H1 (cell line): ENCODE data around the gene LENG1. TPM values are rescaled to one million over a fixed set of nuclear protein-coding genes. Genes with fewer than 3 reads are reported as not detected.
A peak's percentile ranks its signal among the peaks of the same experiment; 100 is the strongest.

ENCODE experiments used
- CTCF ChIA-PET: fragments of 300-600 bp; sonication (Branson Sonifier 250); formaldehyde crosslinking; loops from one replicate; lab custom pipeline; 2021; ENCODE audit not compliant: partially characterized antibody; lab: Charles Lee
- POLR2A ChIA-PET: fragments of 300-600 bp; sonication (Branson Sonifier 250); formaldehyde crosslinking; loops from one replicate; lab custom pipeline; 2021; ENCODE audit warnings: inconsistent platforms; ENCODE audit not compliant: partially characterized antibody; lab: Charles Lee
- DNase-seq, 2 experiments: peaks; one replicate each; pipeline versions ENCODE4 v3.0.0 to v3.0.0-alpha.2; 2010 to 2022; ENCODE audit warnings: low spot score in 2 of 2, low read depth in 1 of 2, mixed read lengths in 1 of 2
- FAIRE-seq: peaks from 2 replicates; lab custom pipeline; 2011; peaks lifted over from hg19 to GRCh38; lab: Jason Lieb, UNC
- H2AFZ ChIP-seq: 2 replicates; pipeline ENCODE4 v1.8.1; 2012; ENCODE audit warnings: low read length, inconsistent platforms
- H2AK5ac ChIP-seq: 2 replicates; pipeline ENCODE4 v1.6.1; 2013; ENCODE audit warnings: low read depth, low read length
- H2BK120ac ChIP-seq: replicated peaks from 2 replicates; pipeline ENCODE3; 2013; ENCODE audit warnings: low read depth, low read length, inconsistent platforms
- H2BK12ac ChIP-seq: 2 replicates; pipeline ENCODE4 v1.6.1; 2013; ENCODE audit warnings: low read depth, low read length
- H2BK15ac ChIP-seq: 2 replicates; pipeline ENCODE4 v1.6.1; 2013; ENCODE audit warnings: low read length
- H2BK20ac ChIP-seq: 2 replicates; pipeline ENCODE4 v1.6.1; 2013; ENCODE audit warnings: low read length
- H2BK5ac ChIP-seq: 2 replicates; pipeline ENCODE4 v1.6.1; 2013; ENCODE audit warnings: low read depth, low read length
- H3K14ac ChIP-seq: 2 replicates; pipeline ENCODE4 v1.6.1; 2013; ENCODE audit warnings: inconsistent platforms; ENCODE audit not compliant: insufficient read length
- H3K18ac ChIP-seq: 2 replicates; pipeline ENCODE4 v1.6.1; 2013; ENCODE audit warnings: low read length; ENCODE audit errors: extremely low read depth
- H3K23ac ChIP-seq: 2 replicates; pipeline ENCODE4 v1.6.1; 2013; ENCODE audit warnings: inconsistent platforms; ENCODE audit not compliant: insufficient read length
- H3K23me2 ChIP-seq: 2 replicates; pipeline ENCODE4 v1.6.1; 2013; ENCODE audit warnings: low read depth, low read length
- H3K27ac ChIP-seq: 2 replicates; pipeline ENCODE4 v1.6.1; 2011; ENCODE audit warnings: low read depth, low read length, inconsistent platforms
- H3K27me3 ChIP-seq, 4 experiments: replicated peaks in 1 of 4; 1 replicate in 1 of 4; 2 replicates in 3 of 4; pipeline versions ENCODE4 v1.6.1 to v1.8.1; 2011 to 2013; ENCODE audit warnings: low read length in 3 of 4, mild to moderate bottlenecking in 3 of 4, inconsistent platforms in 2 of 4, mixed read lengths in 2 of 4, moderate library complexity in 1 of 4; ENCODE audit not compliant: control insufficient read depth in 3 of 4, insufficient read depth in 3 of 4; ENCODE audit errors: extremely low read depth in 1 of 4
- H3K36me3 ChIP-seq, 4 experiments: 2 replicates each; pipeline versions ENCODE4 v1.6.1 to v1.8.1; 2011 to 2013; ENCODE audit warnings: mild to moderate bottlenecking in 4 of 4, low read length in 3 of 4, moderate library complexity in 2 of 4, control low read depth in 1 of 4, inconsistent platforms in 1 of 4; ENCODE audit not compliant: insufficient read depth in 4 of 4, control insufficient read depth in 2 of 4
- H3K4ac ChIP-seq: replicated peaks from 2 replicates; pipeline ENCODE3; 2013; ENCODE audit warnings: low read length, low read depth, mixed read lengths, inconsistent platforms; ENCODE audit not compliant: insufficient read length
- H3K4me1 ChIP-seq, 4 experiments: replicated peaks in 1 of 4; 1 replicate in 1 of 4; 2 replicates in 3 of 4; pipeline versions ENCODE4 v1.6.1 to v1.8.1; 2011 to 2013; ENCODE audit warnings: low read length in 3 of 4, inconsistent platforms in 2 of 4, mixed read lengths in 1 of 4; ENCODE audit not compliant: insufficient read depth in 4 of 4, control insufficient read depth in 3 of 4
- H3K4me2 ChIP-seq, 2 experiments: 2 replicates each; pipeline versions ENCODE4 v1.6.1 to v1.8.1; 2011 to 2013; ENCODE audit warnings: low read depth in 2 of 2, low read length in 2 of 2, control low read depth in 1 of 2, inconsistent platforms in 1 of 2, mild to moderate bottlenecking in 1 of 2; ENCODE audit not compliant: insufficient read depth in 1 of 2
- H3K4me3 ChIP-seq, 4 experiments: fragments of 200-600, 300-600 bp in 1 of 4; sonication (generic), shearing (Covaris generic), sonication (Bioruptor Twin) in 1 of 4; 2 replicates each; pipeline versions ENCODE4 v1.5.1 to v1.8.1; 2011 to 2016; ENCODE audit warnings: low read length in 4 of 4, low read depth in 3 of 4, control low read depth in 2 of 4, inconsistent platforms in 2 of 4, mild to moderate bottlenecking in 2 of 4, mixed read lengths in 1 of 4, moderate library complexity in 1 of 4; ENCODE audit not compliant: insufficient read depth in 2 of 4; ENCODE audit errors: extremely low read depth in 1 of 4
- H3K56ac ChIP-seq: replicated peaks from 2 replicates; pipeline ENCODE3; 2013; ENCODE audit warnings: low read depth, mild to moderate bottlenecking, mixed read lengths, low read length, inconsistent platforms; ENCODE audit not compliant: insufficient read length
- H3K79me1 ChIP-seq: 2 replicates; pipeline ENCODE4 v1.6.1; 2013; ENCODE audit warnings: low read depth, low read length, control low read depth
- H3K79me2 ChIP-seq, 2 experiments: 2 replicates each; pipeline versions ENCODE4 v1.6.1 to v1.8.1; 2012 to 2013; ENCODE audit warnings: low read length in 2 of 2, mild to moderate bottlenecking in 2 of 2, inconsistent platforms in 1 of 2; ENCODE audit not compliant: insufficient read depth in 2 of 2, control insufficient read depth in 1 of 2
- H3K9ac ChIP-seq, 4 experiments: replicated peaks in 1 of 4; 1 replicate in 1 of 4; 2 replicates in 3 of 4; pipeline versions ENCODE4 v1.6.1 to v1.8.1; 2011 to 2013; ENCODE audit warnings: low read depth in 3 of 4, low read length in 3 of 4, control low read depth in 2 of 4, mild to moderate bottlenecking in 2 of 4, moderate library complexity in 2 of 4, inconsistent platforms in 1 of 4; ENCODE audit errors: extremely low read depth in 1 of 4
- H3K9me3 ChIP-seq, 2 experiments: 2 replicates each; pipeline versions ENCODE4 v1.6.1 to v1.8.1; 2012 to 2013; ENCODE audit warnings: mild to moderate bottlenecking in 2 of 2, moderate library complexity in 2 of 2, control low read depth in 1 of 2, inconsistent platforms in 1 of 2, low read depth in 1 of 2, low read length in 1 of 2, mixed read lengths in 1 of 2; ENCODE audit not compliant: insufficient read depth in 2 of 2
- H4K20me1 ChIP-seq, 2 experiments: replicated peaks in 1 of 2; 2 replicates each; pipeline versions ENCODE3 to v1.8.1; 2011 to 2013; ENCODE audit warnings: inconsistent platforms in 2 of 2, low read length in 2 of 2, mild to moderate bottlenecking in 1 of 2; ENCODE audit not compliant: insufficient read depth in 2 of 2, control insufficient read depth in 1 of 2
- H4K5ac ChIP-seq: 2 replicates; pipeline ENCODE4 v1.6.1; 2013; ENCODE audit warnings: low read length, low read depth, mixed read lengths, inconsistent platforms; ENCODE audit not compliant: insufficient read length
- H4K8ac ChIP-seq: 2 replicates; pipeline ENCODE4 v1.8.0; 2013; ENCODE audit warnings: mild to moderate bottlenecking, moderate library complexity, low read length, inconsistent platforms; ENCODE audit not compliant: insufficient read depth; ENCODE audit errors: extremely low read depth
- H4K91ac ChIP-seq: replicated peaks from 2 replicates; pipeline ENCODE3; 2013; ENCODE audit warnings: low read length, mixed read lengths, inconsistent platforms; ENCODE audit not compliant: insufficient read length
- GABPA ChIP-seq: IDR thresholded peaks from 2 replicates; pipeline ENCODE4 v1.6.1; 2011; ENCODE audit warnings: mild to moderate bottlenecking, low read length, moderate library complexity, borderline replicate concordance; ENCODE audit not compliant: insufficient read depth
- MAFK ChIP-seq: IDR thresholded peaks from 2 replicates; pipeline ENCODE4 v1.6.1; 2012; ENCODE audit warnings: low read depth, mild to moderate bottlenecking, improper control_type of control experiment, low read length
- WGBS, 2 experiments: shearing (Covaris generic) in 1 of 2; methylation state at CpG; one replicate each; pipeline versions ENCODE4 v1.1.6 to v1.1.7; 2013 to 2015; ENCODE audit warnings: low lambda C conversion rate in 2 of 2, mixed read lengths in 2 of 2, inconsistent platforms in 1 of 2, low coverage in 1 of 2, missing lambda C conversion rate in 1 of 2; ENCODE audit not compliant: insufficient replicate concordance in 2 of 2, insufficient coverage in 1 of 2, insufficient read length in 1 of 2; ENCODE audit errors: extremely low coverage in 1 of 2, missing lambda C conversion rate in 1 of 2; 5-methylcytosine and 5-hydroxymethylcytosine counted together
- polyA plus RNA-seq, 7 experiments: library from polyadenylated mRNA; depleted of rRNA in 3 of 7; stranded (reverse) in 5 of 7; unstranded in 2 of 7; fragments of >200 nt in 5 of 7; fragments of 200-250 nt in 2 of 7; gene quantifications; 1 replicate in 5 of 7; 2 replicates in 1 of 7; 4 replicates in 1 of 7; pipeline versions ENCODE4 v1.2.1 to v1.2.3, GENCODE V29; 2011 to 2013; ENCODE audit warnings: missing spikeins in 2 of 7, mixed read lengths in 2 of 7
- total RNA-seq: library from RNA; stranded (reverse); fragmentation: NEBNext Ultra II Directional; extraction: Animal tissue kit (Norgen Biotek cat#: 25700); gene quantifications from 2 replicates; pipeline ENCODE4 v1.2.1, GENCODE V29; 2021

LENG1 gene
- total and polyA plus RNA-seq, 2 of the 8 experiments (the other 6 are each of a cell fraction or from before 2014, with no cell fraction given) = 1.2 to 4.4 TPM

GRCh38 chr19:54173359-54173699, 13.8 kb upstream of the LENG1 start:
- H3K23ac ChIP-seq = no peak overlapping the region
- 53% methylated on average over 15 of the region's 15 CpGs; no CpG with 5 or more reads in 1 of the 2 experiments for WGBS, 2 experiments
- peak overlapping the region in 1 of 4 experiments; percentile 36; a peak in 1 of 8 replicates for H3K4me3 ChIP-seq
- no peak overlapping the region for H2BK15ac ChIP-seq
- H3K27ac ChIP-seq = no peak overlapping the region
- FAIRE-seq = no peak
- H3K23me2 ChIP-seq = no peaks in the 10 kb centered on the region; the same call in 1 of the 2 replicates
- no peak for TF ChIP-seq MAFK
- 0 out of 2 replicates have a peak, but pooled peaks have one; percentile 3 for TF ChIP-seq GABPA
- POLR2A ChIA-PET = interaction anchor here (0.7 to 6.7 kb wide), 16 partner anchors 9 to 243 kb away, joined by 3 to 55 read pairs (median 7); partner anchors contain the start of genes CNOT3, LENG1, MBOAT7 and PRPF31
- H3K36me3 ChIP-seq = peaks cover 0 to 3% (median 0%) of the 10 kb centered on the region in 4 experiments; a peak in 2 of 8 replicates
- H2BK20ac ChIP-seq = no peak overlapping the region
- H3K79me2 ChIP-seq = no peaks in the 10 kb centered on the region
- H3K9ac ChIP-seq = no peak overlapping the region
- no peaks in the 10 kb centered on the region for H3K27me3 ChIP-seq
- H4K5ac ChIP-seq = no peak overlapping the region
- no peak overlapping the region for H2AFZ ChIP-seq
- no peak overlapping the region for H2BK120ac ChIP-seq
- no peak for DNase-seq
- peak overlapping the region; percentile 45 to 72 for H3K4me2 ChIP-seq
- H2BK12ac ChIP-seq = no peak overlapping the region
- H3K4me1 ChIP-seq = peaks cover 0 to 7% (median 3%) of the 10 kb centered on the region in 4 experiments; a peak in 6 of 7 replicates
- H3K18ac ChIP-seq = no peak overlapping the region
- CTCF ChIA-PET = interaction anchor here (0.6 to 2.6 kb wide), 9 partner anchors 9 to 1287 kb away, joined by 3 to 8 read pairs (median 5); partner anchors contain the start of genes LENG1 and RPS9
- no peak overlapping the region for H3K4ac ChIP-seq
- no peak overlapping the region for H2AK5ac ChIP-seq
- H4K8ac ChIP-seq = no peak overlapping the region; the same call in 1 of the 2 replicates
- no peak overlapping the region for H3K14ac ChIP-seq
- H2BK5ac ChIP-seq = 0 out of 2 replicates have a peak overlapping the region, but pooled peaks have one; percentile 3
- peak overlapping the region; percentile 17 for H4K91ac ChIP-seq
- H3K56ac ChIP-seq = no peak overlapping the region
- no peaks in the 10 kb centered on the region for H3K79me1 ChIP-seq
- peaks cover 2 to 6% of the 10 kb centered on the region in 2 experiments for H4K20me1 ChIP-seq
- no peaks in the 10 kb centered on the region for H3K9me3 ChIP-seq
